ENCODE data around the gene INO80D.
A peak's percentile ranks its signal among the peaks of the same experiment; 100 is the strongest.
"Not testable (repeated sequence)": the region's sequence is repeated elsewhere in the genome, so short reads cannot be mapped to it uniquely, and the experiment has no call there.

Gene INO80D

GRCh38 chr2:206105541-206105940 is 19.6 kb upstream of the INO80D start:
- H3K36me3 ChIP-seq (ENCODE audit: insufficient read depth, low read length), result no peaks in the 10 kb centered on the region
- H3K4me3 ChIP-seq (ENCODE audit: low read depth, low read length), result no peak overlapping the region
- no peaks in the 10 kb centered on the region for H3K27me3 ChIP-seq (ENCODE audit: insufficient read depth, low read length)
- no peaks in the 10 kb centered on the region for H3K4me1 ChIP-seq (ENCODE audit: control insufficient read depth, insufficient read depth, low read length, unreplicated experiment)
- no peak overlapping the region for H2AFZ ChIP-seq (ENCODE audit: low read length, unreplicated experiment)
- H3K79me2 ChIP-seq (ENCODE audit: control insufficient read depth, insufficient read depth, low read length, unreplicated experiment), result no peaks in the 10 kb centered on the region
- H3K27ac ChIP-seq (ENCODE audit: low read depth, low read length), result peak overlapping the region; percentile 75

- H3K4me3 ChIP-seq (ENCODE audit: low read depth, low read length), result no peak overlapping the region
- H3K4me1 ChIP-seq (ENCODE audit: control insufficient read depth, insufficient read depth, low read length, unreplicated experiment), result no peaks in the 10 kb centered on the region
- H3K27ac ChIP-seq (ENCODE audit: low read depth, low read length), result peak overlapping the region; percentile 75; the same call in 1 of the 2 replicates
- H3K27me3 ChIP-seq (ENCODE audit: insufficient read depth, low read length), result no peaks in the 10 kb centered on the region
- H3K79me2 ChIP-seq (ENCODE audit: control insufficient read depth, insufficient read depth, low read length, unreplicated experiment), result no peaks in the 10 kb centered on the region
- no peaks in the 10 kb centered on the region for H3K36me3 ChIP-seq (ENCODE audit: insufficient read depth, low read length)
- H2AFZ ChIP-seq (ENCODE audit: low read length, unreplicated experiment), result no peak overlapping the region
Measured at GRCh38 chr2:206105038-206105437, 19.1 kb upstream of the INO80D start.

- H3K27ac ChIP-seq (ENCODE audit: low read depth, low read length); H3K79me2 ChIP-seq (ENCODE audit: control insufficient read depth, insufficient read depth, low read length, unreplicated experiment); H2AFZ ChIP-seq (ENCODE audit: low read length, unreplicated experiment); H3K36me3 ChIP-seq (ENCODE audit: insufficient read depth, low read length); H3K4me1 ChIP-seq (ENCODE audit: control insufficient read depth, insufficient read depth, low read length, unreplicated experiment); H3K27me3 ChIP-seq (ENCODE audit: insufficient read depth, low read length); H3K4me3 ChIP-seq (ENCODE audit: low read depth, low read length): not testable (repeated sequence)
Measured at GRCh38 chr2:206098872-206099271, 12.9 kb upstream of the INO80D start.

GRCh38 chr2:206098471-206098870 is 12.5 kb upstream of the INO80D start:
- no peaks in the 10 kb centered on the region for H3K79me2 ChIP-seq (ENCODE audit: control insufficient read depth, insufficient read depth, low read length, unreplicated experiment)
- H3K4me3 ChIP-seq (ENCODE audit: low read depth, low read length), result no peak overlapping the region
- no peaks in the 10 kb centered on the region for H3K36me3 ChIP-seq (ENCODE audit: insufficient read depth, low read length)
- no peak overlapping the region for H3K27ac ChIP-seq (ENCODE audit: low read depth, low read length)
- H2AFZ ChIP-seq (ENCODE audit: low read length, unreplicated experiment), result no peak overlapping the region
- no peaks in the 10 kb centered on the region for H3K27me3 ChIP-seq (ENCODE audit: insufficient read depth, low read length)
- H3K4me1 ChIP-seq (ENCODE audit: control insufficient read depth, insufficient read depth, low read length, unreplicated experiment), result no peaks in the 10 kb centered on the region

DNA sequence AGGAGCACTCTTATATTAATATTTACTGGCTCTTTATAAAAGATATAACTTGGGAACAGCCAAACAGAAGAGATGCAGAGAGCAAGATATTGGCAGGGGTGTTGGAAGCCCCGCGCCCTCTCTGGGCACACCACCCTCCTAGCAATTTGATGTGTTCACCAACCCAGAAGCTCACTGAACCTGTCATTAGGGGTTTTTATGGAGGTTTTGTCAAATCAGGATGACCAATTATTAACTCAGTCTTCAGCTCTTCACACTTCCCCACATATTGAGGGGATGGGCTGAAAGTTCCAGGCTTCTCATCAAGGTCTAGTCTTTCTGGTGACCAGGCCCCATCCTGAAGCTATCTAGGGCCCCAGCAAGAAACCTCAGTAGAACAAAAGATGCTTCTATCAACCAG is 10.9 kb upstream of the INO80D start:
- no peaks in the 10 kb centered on the region for H3K79me2 ChIP-seq (ENCODE audit: control insufficient read depth, insufficient read depth, low read length, unreplicated experiment)
- H3K27ac ChIP-seq (ENCODE audit: low read depth, low read length), result no peak overlapping the region
- no peak overlapping the region for H2AFZ ChIP-seq (ENCODE audit: low read length, unreplicated experiment)
- H3K4me1 ChIP-seq (ENCODE audit: control insufficient read depth, insufficient read depth, low read length, unreplicated experiment), result no peaks in the 10 kb centered on the region
- H3K4me3 ChIP-seq (ENCODE audit: low read depth, low read length), result no peak overlapping the region
- H3K36me3 ChIP-seq (ENCODE audit: insufficient read depth, low read length), result no peaks in the 10 kb centered on the region
- no peaks in the 10 kb centered on the region for H3K27me3 ChIP-seq (ENCODE audit: insufficient read depth, low read length)

DNA sequence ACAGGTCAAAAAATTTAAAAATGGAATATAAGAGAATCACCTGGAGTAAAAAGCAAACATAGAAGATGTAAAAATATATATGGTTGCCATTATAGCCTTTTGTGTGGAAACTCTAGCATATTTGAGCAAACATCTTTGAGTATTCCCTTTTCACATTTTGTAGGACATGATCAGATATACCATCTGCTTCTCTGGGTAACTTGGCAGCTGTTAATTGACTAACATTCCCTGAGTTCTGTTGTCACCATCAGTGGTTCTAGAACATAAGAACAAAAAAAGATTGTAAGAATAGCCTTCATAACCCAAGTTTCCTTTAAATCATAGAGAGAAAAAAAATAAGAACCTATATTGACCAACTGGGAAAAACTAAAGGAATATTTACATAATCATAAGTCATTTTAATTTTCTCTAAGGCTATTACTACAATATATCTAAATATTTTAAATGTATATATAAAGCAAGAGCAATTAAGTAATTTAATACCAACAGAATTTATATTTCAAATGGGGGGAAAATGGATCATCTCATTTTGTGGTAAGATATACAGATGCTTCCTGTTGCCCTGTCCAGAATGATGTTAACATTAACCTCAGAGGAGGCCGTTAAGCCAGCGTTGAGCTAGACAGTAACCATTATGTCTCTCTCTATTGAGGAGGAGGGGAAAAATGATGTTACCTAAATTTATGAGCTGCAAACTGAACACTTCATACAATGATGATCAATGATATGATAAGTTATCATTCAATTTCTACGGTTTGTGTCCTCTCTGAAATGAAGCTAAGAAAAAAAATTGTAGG is 9.8 kb upstream of the INO80D start:
- Histone ChIP-seq H3K27ac (ENCODE audit: low read depth, low read length) (no peak overlapping the region), H3K4me3 (ENCODE audit: low read depth, low read length) (no peak overlapping the region), H3K27me3 (ENCODE audit: insufficient read depth, low read length) (no peaks in the 10 kb centered on the region), H3K36me3 (ENCODE audit: insufficient read depth, low read length) (no peaks in the 10 kb centered on the region), H3K4me1 (ENCODE audit: control insufficient read depth, insufficient read depth, low read length, unreplicated experiment) (no peaks in the 10 kb centered on the region), H3K79me2 (ENCODE audit: control insufficient read depth, insufficient read depth, low read length, unreplicated experiment) (no peaks in the 10 kb centered on the region), H2AFZ (ENCODE audit: low read length, unreplicated experiment) (no peak overlapping the region)

GRCh38 chr2:206092297-206092696 is 6.3 kb upstream of the INO80D start:
- Histone ChIP-seq H3K27ac (ENCODE audit: low read depth, low read length) (no peak overlapping the region), H3K27me3 (ENCODE audit: insufficient read depth, low read length) (no peaks in the 10 kb centered on the region)

DNA sequence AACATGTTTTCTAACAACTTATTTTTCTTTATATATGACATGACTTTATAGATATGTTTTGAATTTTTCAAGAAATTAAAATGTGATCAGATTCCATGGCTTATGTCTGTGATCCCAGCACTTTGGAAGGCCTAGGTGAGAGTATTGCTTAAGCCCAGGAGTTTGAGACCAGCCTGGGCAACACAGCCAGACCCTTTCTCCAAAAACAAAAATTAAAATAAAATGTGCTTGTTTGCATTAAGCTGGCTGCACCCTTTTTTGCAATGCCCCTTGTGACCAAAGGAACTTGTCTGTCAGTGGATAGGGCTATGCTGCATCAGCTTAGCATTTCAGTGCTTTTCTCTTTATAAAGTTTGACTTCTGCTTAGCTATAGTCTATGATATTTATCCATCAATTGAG is 2.3 kb upstream of the INO80D start:
- H2AFZ ChIP-seq (ENCODE audit: low read length, unreplicated experiment), result no peak overlapping the region
- no peaks in the 10 kb centered on the region for H3K27me3 ChIP-seq (ENCODE audit: insufficient read depth, low read length)
- no peaks in the 10 kb centered on the region for H3K36me3 ChIP-seq (ENCODE audit: insufficient read depth, low read length)
- peaks cover 6% of the 10 kb centered on the region for H3K4me1 ChIP-seq (ENCODE audit: control insufficient read depth, insufficient read depth, low read length, unreplicated experiment)
- H3K27ac ChIP-seq (ENCODE audit: low read depth, low read length), result no peak overlapping the region
- peaks cover 36% of the 10 kb centered on the region for H3K79me2 ChIP-seq (ENCODE audit: control insufficient read depth, insufficient read depth, low read length, unreplicated experiment)
- no peak overlapping the region for H3K4me3 ChIP-seq (ENCODE audit: low read depth, low read length)

More at GRCh38 chr2:206092297-206092696, 6.3 kb upstream of the INO80D start:
- Histone ChIP-seq H3K4me3 (ENCODE audit: low read depth, low read length) (no peak overlapping the region), H3K36me3 (ENCODE audit: insufficient read depth, low read length) (no peaks in the 10 kb centered on the region), H3K79me2 (ENCODE audit: control insufficient read depth, insufficient read depth, low read length, unreplicated experiment) (peaks cover 13% of the 10 kb centered on the region), H3K4me1 (ENCODE audit: control insufficient read depth, insufficient read depth, low read length, unreplicated experiment) (no peaks in the 10 kb centered on the region), H2AFZ (ENCODE audit: low read length, unreplicated experiment) (no peak overlapping the region)

GRCh38 chr2:206086716-206087350 is 859 bp upstream of the INO80D start:
- Histone ChIP-seq H3K36me3 (ENCODE audit: insufficient read depth, low read length) (no peaks in the 10 kb centered on the region), H3K27me3 (ENCODE audit: insufficient read depth, low read length) (no peaks in the 10 kb centered on the region), H3K27ac (ENCODE audit: low read depth, low read length) (peak overlapping the region; percentile 91), H3K4me1 (ENCODE audit: control insufficient read depth, insufficient read depth, low read length, unreplicated experiment) (peaks cover 10% of the 10 kb centered on the region), H3K79me2 (ENCODE audit: control insufficient read depth, insufficient read depth, low read length, unreplicated experiment) (peaks cover 49% of the 10 kb centered on the region), H3K4me3 (ENCODE audit: low read depth, low read length) (peak overlapping the region; percentile 94), H2AFZ (ENCODE audit: low read length, unreplicated experiment) (no peak overlapping the region)

DNA sequence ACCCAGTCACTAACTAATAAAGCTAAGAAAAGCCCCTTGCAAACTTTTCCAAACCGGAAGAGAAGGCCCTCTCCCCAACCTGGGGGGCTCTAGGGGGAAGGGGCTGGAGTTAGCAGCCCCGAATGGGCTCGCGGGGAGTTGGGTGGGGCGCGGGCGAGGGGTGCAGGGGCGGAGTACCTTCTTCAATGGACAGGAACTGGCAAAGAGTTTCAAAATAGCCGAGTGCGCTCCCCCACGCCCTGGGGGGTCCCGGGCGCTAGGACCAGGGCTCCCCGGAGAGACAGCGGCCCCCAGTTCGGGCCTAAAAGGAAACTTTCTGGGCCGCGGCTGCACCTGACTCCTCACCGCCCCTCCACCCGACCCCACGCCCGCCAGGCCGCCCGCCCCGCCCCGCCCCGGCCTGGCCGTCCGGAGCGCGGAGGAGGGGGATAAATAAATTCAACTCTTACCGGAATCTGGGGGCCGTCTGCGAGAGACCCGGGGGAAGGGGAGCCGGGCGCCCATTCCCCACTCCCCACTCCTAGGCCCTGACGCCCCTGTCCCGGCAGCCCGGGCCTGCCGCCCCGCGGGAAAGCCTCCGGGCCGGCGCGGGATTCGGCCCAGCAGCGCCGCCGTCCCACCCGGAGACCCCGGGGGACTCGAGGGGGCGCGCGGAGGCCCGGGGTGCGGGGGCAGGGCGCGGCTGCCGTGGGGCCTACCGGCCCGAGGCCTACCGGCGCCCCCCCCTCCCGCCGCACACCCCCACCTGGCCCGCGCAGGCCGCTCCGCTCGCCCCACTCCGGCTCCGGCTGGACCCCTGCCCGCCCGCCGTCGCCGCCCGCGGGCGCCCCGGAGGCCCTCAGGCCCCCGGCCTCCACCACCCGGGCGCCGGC is 868 bp downstream of the INO80D start:
- Histone ChIP-seq H3K27me3 (ENCODE audit: insufficient read depth, low read length) (no peaks in the 10 kb centered on the region), H3K4me3 (ENCODE audit: low read depth, low read length) (peak overlapping the region; percentile 94), H3K27ac (ENCODE audit: low read depth, low read length) (peak overlapping the region; percentile 91), H3K36me3 (ENCODE audit: insufficient read depth, low read length) (no peaks in the 10 kb centered on the region), H3K4me1 (ENCODE audit: control insufficient read depth, insufficient read depth, low read length, unreplicated experiment) (peaks cover 10% of the 10 kb centered on the region), H2AFZ (ENCODE audit: low read length, unreplicated experiment) (peak overlapping the region; percentile 94), H3K79me2 (ENCODE audit: control insufficient read depth, insufficient read depth, low read length, unreplicated experiment) (peaks cover 59% of the 10 kb centered on the region)
